ENCODE measurements around the gene MAP3K13. TPM values are rescaled to one million over a fixed set of nuclear protein-coding genes. Genes with fewer than 3 reads are reported as not detected.

MAP3K13 gene
- total RNA-seq, 1 donor = 16.3 TPM

GRCh38 chr3:185318141-185318540 lies 44.8 kb upstream of the MAP3K13 start:
- no peak for TF ChIP-seq CTCF (IDR thresholded peaks at IDR 0.05; ENCODE audit: extremely low read depth, low read depth, low read length)
- no peaks in the 10 kb centered on the region for H3K36me3 ChIP-seq (ENCODE audit: insufficient read depth, low read length)
- H2AFZ ChIP-seq (ENCODE audit: low read length) = no peak overlapping the region
- H3K9me3 ChIP-seq (ENCODE audit: low read depth, low read length) = no peaks in the 10 kb centered on the region
- DNase-seq (ENCODE audit: insufficient read length, low spot score, missing footprints) = peak; percentile 60
- H3K79me2 ChIP-seq (ENCODE audit: insufficient read depth, low read length) = no peaks in the 10 kb centered on the region
- H3K27ac ChIP-seq (ENCODE audit: low read depth, low read length) = no peak overlapping the region
- H3K4me1 ChIP-seq (ENCODE audit: insufficient read depth, low read length) = peaks cover 12% of the 10 kb centered on the region
- no peak overlapping the region for H3K4me2 ChIP-seq (ENCODE audit: insufficient read depth, low read length)
- no peaks in the 10 kb centered on the region for H3K27me3 ChIP-seq (ENCODE audit: insufficient read depth, low read length)
- no peaks in the 10 kb centered on the region for H4K20me1 ChIP-seq (ENCODE audit: insufficient read depth, low read length)
- no peak overlapping the region for H3K4me3 ChIP-seq (ENCODE audit: insufficient read depth, low read length)

GRCh38 chr3:185319801-185320200 lies 43.1 kb upstream of the MAP3K13 start:
- H4K20me1 ChIP-seq (ENCODE audit: insufficient read depth, low read length) = no peaks in the 10 kb centered on the region
- H3K27ac ChIP-seq (ENCODE audit: low read depth, low read length) = no peak overlapping the region
- no peak for TF ChIP-seq CTCF (IDR thresholded peaks at IDR 0.05; ENCODE audit: extremely low read depth, low read depth, low read length)
- no peak for DNase-seq (ENCODE audit: insufficient read length, low spot score, missing footprints)
- no peaks in the 10 kb centered on the region for H3K27me3 ChIP-seq (ENCODE audit: insufficient read depth, low read length)
- H3K36me3 ChIP-seq (ENCODE audit: insufficient read depth, low read length) = no peaks in the 10 kb centered on the region
- H3K4me1 ChIP-seq (ENCODE audit: insufficient read depth, low read length) = peaks cover 12% of the 10 kb centered on the region
- H3K9me3 ChIP-seq (ENCODE audit: low read depth, low read length) = no peaks in the 10 kb centered on the region
- H3K4me3 ChIP-seq (ENCODE audit: insufficient read depth, low read length) = no peak overlapping the region
- H3K79me2 ChIP-seq (ENCODE audit: insufficient read depth, low read length) = no peaks in the 10 kb centered on the region
- no peak overlapping the region for H3K4me2 ChIP-seq (ENCODE audit: insufficient read depth, low read length)
- H2AFZ ChIP-seq (ENCODE audit: low read length) = no peak overlapping the region

GRCh38 chr3:185320949-185321348 lies 42.0 kb upstream of the MAP3K13 start:
- H3K27ac ChIP-seq (ENCODE audit: low read depth, low read length) = no peak overlapping the region
- H3K9me3 ChIP-seq (ENCODE audit: low read depth, low read length) = no peaks in the 10 kb centered on the region
- H3K36me3 ChIP-seq (ENCODE audit: insufficient read depth, low read length) = no peaks in the 10 kb centered on the region
- H3K4me3 ChIP-seq (ENCODE audit: insufficient read depth, low read length) = no peak overlapping the region
- no peak overlapping the region for H2AFZ ChIP-seq (ENCODE audit: low read length)
- DNase-seq (ENCODE audit: insufficient read length, low spot score, missing footprints) = no peak
- no peak for TF ChIP-seq CTCF (IDR thresholded peaks at IDR 0.05; ENCODE audit: extremely low read depth, low read depth, low read length)
- H3K4me1 ChIP-seq (ENCODE audit: insufficient read depth, low read length) = peaks cover 12% of the 10 kb centered on the region
- H3K79me2 ChIP-seq (ENCODE audit: insufficient read depth, low read length) = no peaks in the 10 kb centered on the region
- no peaks in the 10 kb centered on the region for H4K20me1 ChIP-seq (ENCODE audit: insufficient read depth, low read length)
- H3K27me3 ChIP-seq (ENCODE audit: insufficient read depth, low read length) = no peaks in the 10 kb centered on the region
- no peak overlapping the region for H3K4me2 ChIP-seq (ENCODE audit: insufficient read depth, low read length)

DNA sequence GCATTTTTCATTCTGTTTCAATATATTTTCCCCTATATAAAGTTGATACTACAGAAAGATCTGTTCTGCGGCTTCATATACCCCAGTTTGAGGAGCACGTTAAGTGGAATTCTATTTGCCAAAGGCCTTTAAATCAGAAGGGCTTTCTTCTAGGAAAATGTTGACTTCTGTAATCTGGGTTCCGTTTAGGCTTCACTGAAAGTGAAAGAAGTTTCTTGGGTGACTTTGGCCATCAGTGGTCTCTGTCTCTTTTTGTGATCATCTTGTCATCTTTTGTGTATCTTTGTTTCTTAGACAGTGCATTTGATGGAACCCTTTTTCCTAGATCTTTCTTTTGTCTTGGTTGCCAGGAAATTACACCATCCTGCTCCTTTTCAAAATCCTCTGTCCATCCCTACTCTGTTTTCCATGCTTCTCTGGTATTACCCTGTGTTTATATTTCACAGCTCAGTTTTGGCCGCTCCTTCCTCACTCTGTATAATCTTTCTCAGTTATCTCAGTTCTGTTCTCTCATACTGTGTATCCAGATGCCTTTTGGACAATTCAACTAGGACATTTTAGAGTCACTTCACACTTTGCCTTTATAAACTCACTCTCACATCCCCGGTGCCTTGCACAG lies 40.7 kb upstream of the MAP3K13 start:
- Histone ChIP-seq H3K79me2 (ENCODE audit: insufficient read depth, low read length) (no peaks in the 10 kb centered on the region), H3K4me2 (ENCODE audit: insufficient read depth, low read length) (no peak overlapping the region), H3K4me1 (ENCODE audit: insufficient read depth, low read length) (peaks cover 5% of the 10 kb centered on the region), H3K9me3 (ENCODE audit: low read depth, low read length) (no peaks in the 10 kb centered on the region), H3K36me3 (ENCODE audit: insufficient read depth, low read length) (no peaks in the 10 kb centered on the region), H2AFZ (ENCODE audit: low read length) (no peak overlapping the region), H3K27ac (ENCODE audit: low read depth, low read length) (no peak overlapping the region), H3K4me3 (ENCODE audit: insufficient read depth, low read length) (no peak overlapping the region), H4K20me1 (ENCODE audit: insufficient read depth, low read length) (no peaks in the 10 kb centered on the region), H3K27me3 (ENCODE audit: insufficient read depth, low read length) (no peaks in the 10 kb centered on the region)
- TF ChIP-seq CTCF (IDR thresholded peaks at IDR 0.05; ENCODE audit: extremely low read depth, low read depth, low read length) = no peak
- no peak for DNase-seq (ENCODE audit: insufficient read length, low spot score, missing footprints)

Measured in osteoblast (primary cell).